SU-DHL-6 (cell line): ENCODE results near the gene CNTNAP4.

Experiments used
- H2AFZ ChIP-seq: fragments of 200-600 bp; sonication (generic); 2 replicates; pipeline ENCODE4 v1.6.1; 2014; ENCODE audit warnings: low read depth, mild to moderate bottlenecking, moderate library complexity, mixed read lengths, antibody characterized with exemption, low read length; ENCODE audit not compliant: severe bottlenecking
- H3F3A ChIP-seq: fragments of 200-600 bp; shearing (Covaris generic); 2 replicates; pipeline ENCODE4 v1.6.0; 2016; ENCODE audit warnings: antibody characterized with exemption, mild to moderate bottlenecking; ENCODE audit not compliant: insufficient read depth
- H3K27ac ChIP-seq: fragments of 200-600 bp; sonication (generic); 2 replicates; pipeline ENCODE4 v1.5.1; 2016; ENCODE audit warnings: low read depth, mild to moderate bottlenecking, low read length, moderate library complexity, mixed read lengths
- H3K27me3 ChIP-seq: fragments of 200-600 bp; sonication (generic), shearing (Covaris generic); 2 replicates; pipeline ENCODE4 v1.6.0; 2014; ENCODE audit warnings: mild to moderate bottlenecking, low read length
- H3K36me3 ChIP-seq: fragments of 200-600 bp; sonication (generic); 2 replicates; pipeline ENCODE4 v1.6.1; 2014; ENCODE audit warnings: mild to moderate bottlenecking, low read length, mixed read lengths
- H3K4me2 ChIP-seq: fragments of 300-600, 200-600 bp; shearing (Covaris generic), sonication (generic); 2 replicates; pipeline ENCODE4 v1.6.0; 2014; ENCODE audit warnings: low read length, low read depth, mild to moderate bottlenecking; ENCODE audit not compliant: poor library complexity, severe bottlenecking
- H3K4me3 ChIP-seq: fragments of 200-600 bp; sonication (generic); 2 replicates; pipeline ENCODE4 v1.5.1; 2014; ENCODE audit warnings: antibody characterized with exemption, low read length, mild to moderate bottlenecking, mixed read lengths; ENCODE audit not compliant: insufficient read depth, poor library complexity, severe bottlenecking
- H3K79me2 ChIP-seq: fragments of 200-600 bp; sonication (generic); 2 replicates; pipeline ENCODE4 v1.6.1; 2014; ENCODE audit warnings: mild to moderate bottlenecking, low read length, moderate library complexity; ENCODE audit not compliant: insufficient read depth
- H3K9ac ChIP-seq: fragments of 200-600 bp; sonication (generic); 2 replicates; pipeline ENCODE4 v1.7.0; 2014; ENCODE audit warnings: mild to moderate bottlenecking, low read length
- H3K9me2 ChIP-seq: fragments of 200-600 bp; sonication (generic); replicated peaks from 2 replicates; pipeline ENCODE4 v1.6.1; 2014; ENCODE audit warnings: low read length; ENCODE audit not compliant: insufficient read depth
- H3K9me3 ChIP-seq: fragments of 200-600 bp; sonication (generic); 2 replicates; pipeline ENCODE4 v1.6.1; 2014; ENCODE audit warnings: low read length, mixed read lengths; ENCODE audit not compliant: insufficient read depth
- H4K20me1 ChIP-seq: fragments of 200-600 bp; sonication (generic); 2 replicates; pipeline ENCODE4 v1.6.1; 2014; ENCODE audit warnings: low read depth, mild to moderate bottlenecking, antibody characterized with exemption, low read length, moderate library complexity, mixed read lengths
- EZH2phosphoT487 ChIP-seq: fragments of 200-600 bp; sonication (generic), shearing (Covaris generic); conservative IDR thresholded peaks from 2 replicates; pipeline ENCODE4 v1.6.1; 2018; ENCODE audit warnings: mild to moderate bottlenecking, antibody characterized with exemption, low read length, moderate library complexity, mixed read lengths
- TF ChIP-seq, protein P1 (sequence below): fragments of 200-600 bp; sonication (generic); IDR thresholded peaks from one replicate; pipeline ENCODE4 v1.5.1; 2017; ENCODE audit warnings: antibody characterized with exemption, mild to moderate bottlenecking, low read length, moderate library complexity; ENCODE audit not compliant: insufficient read depth, poor library complexity, severe bottlenecking

CNTNAP4 gene

DNA sequence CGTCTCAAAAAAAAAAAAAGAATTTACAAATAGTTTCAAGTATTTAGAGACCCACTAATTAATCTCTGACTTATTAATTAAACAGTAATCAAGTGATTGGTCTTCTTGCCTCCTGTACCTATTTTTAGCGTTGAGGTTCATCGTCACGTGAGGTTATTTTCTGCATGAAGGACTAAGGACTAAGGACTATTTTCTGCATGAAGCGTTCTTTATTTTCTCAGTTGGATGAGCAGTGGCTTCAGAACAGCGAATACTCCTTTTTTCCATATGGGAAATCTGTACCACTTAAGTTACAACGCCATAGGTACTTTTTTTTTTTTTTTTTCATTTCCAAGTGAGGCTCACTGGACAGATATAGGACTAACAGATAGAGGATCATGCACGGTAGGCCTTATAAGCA is 224.9 kb downstream of the CNTNAP4 start:
- H3K9me2 ChIP-seq, result no peaks in the 10 kb centered on the region
- H4K20me1 ChIP-seq, result no peaks in the 10 kb centered on the region
- H3K9me3 ChIP-seq, result no peaks in the 10 kb centered on the region
- H3K36me3 ChIP-seq, result no peaks in the 10 kb centered on the region
- no peaks in the 10 kb centered on the region for H3K79me2 ChIP-seq
- H3K27ac ChIP-seq, result no peak overlapping the region
- H3K27me3 ChIP-seq, result no peaks in the 10 kb centered on the region
- no peaks in the 10 kb centered on the region for H3F3A ChIP-seq
- H3K4me3 ChIP-seq, result no peak overlapping the region
- no peak overlapping the region for H2AFZ ChIP-seq
- H3K4me2 ChIP-seq, result no peak overlapping the region
- no peak overlapping the region for H3K9ac ChIP-seq
- TF ChIP-seq EZH2phosphoT487, result no peak
- TF ChIP-seq, protein P1, sequence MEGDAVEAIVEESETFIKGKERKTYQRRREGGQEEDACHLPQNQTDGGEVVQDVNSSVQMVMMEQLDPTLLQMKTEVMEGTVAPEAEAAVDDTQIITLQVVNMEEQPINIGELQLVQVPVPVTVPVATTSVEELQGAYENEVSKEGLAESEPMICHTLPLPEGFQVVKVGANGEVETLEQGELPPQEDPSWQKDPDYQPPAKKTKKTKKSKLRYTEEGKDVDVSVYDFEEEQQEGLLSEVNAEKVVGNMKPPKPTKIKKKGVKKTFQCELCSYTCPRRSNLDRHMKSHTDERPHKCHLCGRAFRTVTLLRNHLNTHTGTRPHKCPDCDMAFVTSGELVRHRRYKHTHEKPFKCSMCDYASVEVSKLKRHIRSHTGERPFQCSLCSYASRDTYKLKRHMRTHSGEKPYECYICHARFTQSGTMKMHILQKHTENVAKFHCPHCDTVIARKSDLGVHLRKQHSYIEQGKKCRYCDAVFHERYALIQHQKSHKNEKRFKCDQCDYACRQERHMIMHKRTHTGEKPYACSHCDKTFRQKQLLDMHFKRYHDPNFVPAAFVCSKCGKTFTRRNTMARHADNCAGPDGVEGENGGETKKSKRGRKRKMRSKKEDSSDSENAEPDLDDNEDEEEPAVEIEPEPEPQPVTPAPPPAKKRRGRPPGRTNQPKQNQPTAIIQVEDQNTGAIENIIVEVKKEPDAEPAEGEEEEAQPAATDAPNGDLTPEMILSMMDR, result no peak

DNA sequence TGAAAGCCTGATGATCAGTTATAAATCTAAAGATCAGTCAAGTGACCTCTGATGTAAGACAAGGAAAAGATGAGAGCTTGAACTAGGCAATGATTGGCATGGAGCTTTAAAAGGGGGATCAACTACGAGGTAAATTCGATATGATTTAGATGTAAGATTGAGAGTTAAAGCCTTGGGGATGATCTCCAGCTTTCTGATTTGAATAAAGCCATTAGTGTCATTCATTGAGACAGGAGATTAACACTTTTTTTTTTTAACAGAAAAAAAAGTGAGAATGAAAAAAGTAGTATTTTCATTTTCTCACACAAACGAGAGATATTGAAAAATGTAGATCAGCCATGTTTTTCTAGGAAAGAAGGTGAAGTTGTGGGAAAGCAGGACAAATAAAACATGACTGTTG is 225.4 kb downstream of the CNTNAP4 start:
- H3K9me2 ChIP-seq, result no peaks in the 10 kb centered on the region
- H3K4me3 ChIP-seq, result no peak overlapping the region
- H3K79me2 ChIP-seq, result no peaks in the 10 kb centered on the region
- no peak overlapping the region for H2AFZ ChIP-seq
- no peak overlapping the region for H3K9ac ChIP-seq
- no peak overlapping the region for H3K27ac ChIP-seq
- no peak overlapping the region for H3K4me2 ChIP-seq
- H3K9me3 ChIP-seq, result no peaks in the 10 kb centered on the region
- no peaks in the 10 kb centered on the region for H3F3A ChIP-seq
- TF ChIP-seq, protein P1, result no peak
- TF ChIP-seq EZH2phosphoT487, result no peak
- H3K36me3 ChIP-seq, result no peaks in the 10 kb centered on the region
- no peaks in the 10 kb centered on the region for H3K27me3 ChIP-seq
- H4K20me1 ChIP-seq, result no peaks in the 10 kb centered on the region

DNA sequence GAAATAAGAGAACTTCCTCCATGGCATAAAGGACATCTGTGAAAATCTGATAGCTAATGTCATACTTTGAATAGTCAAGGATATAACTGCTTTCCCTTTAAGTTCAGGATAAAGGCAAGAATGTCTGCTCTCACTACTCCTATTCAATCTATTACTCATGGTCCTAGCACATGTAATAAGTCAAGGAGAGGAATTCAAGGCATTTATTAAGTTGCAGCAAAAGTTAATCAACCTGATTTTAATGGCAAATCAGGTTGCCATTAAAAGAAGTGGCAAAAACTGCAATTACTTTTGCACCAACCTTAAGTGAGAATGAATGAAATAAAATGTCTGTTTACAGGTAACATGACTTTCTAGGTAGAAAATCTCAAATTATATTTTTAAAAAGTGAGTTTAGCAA is 225.9 kb downstream of the CNTNAP4 start:
- TF ChIP-seq EZH2phosphoT487, result no peak
- TF ChIP-seq, protein P1, result no peak
- H3K27ac ChIP-seq, result no peak overlapping the region
- H3K9me2 ChIP-seq, result no peaks in the 10 kb centered on the region
- H3K4me2 ChIP-seq, result no peak overlapping the region
- no peak overlapping the region for H3K9ac ChIP-seq
- no peaks in the 10 kb centered on the region for H3K79me2 ChIP-seq
- H3K9me3 ChIP-seq, result no peaks in the 10 kb centered on the region
- H3F3A ChIP-seq, result no peaks in the 10 kb centered on the region
- H3K27me3 ChIP-seq, result no peaks in the 10 kb centered on the region
- H4K20me1 ChIP-seq, result no peaks in the 10 kb centered on the region
- H3K36me3 ChIP-seq, result no peaks in the 10 kb centered on the region
- no peak overlapping the region for H2AFZ ChIP-seq
- H3K4me3 ChIP-seq, result no peak overlapping the region
